Astrocyte of the hippocampus (primary cell): ENCODE data around the gene TDRD3.

Experiments used
- DNase-seq: peaks from one replicate; pipeline ENCODE4 v3.0.0; 2011; ENCODE audit warnings: low read depth, low spot score

The TDRD3 gene

DNA sequence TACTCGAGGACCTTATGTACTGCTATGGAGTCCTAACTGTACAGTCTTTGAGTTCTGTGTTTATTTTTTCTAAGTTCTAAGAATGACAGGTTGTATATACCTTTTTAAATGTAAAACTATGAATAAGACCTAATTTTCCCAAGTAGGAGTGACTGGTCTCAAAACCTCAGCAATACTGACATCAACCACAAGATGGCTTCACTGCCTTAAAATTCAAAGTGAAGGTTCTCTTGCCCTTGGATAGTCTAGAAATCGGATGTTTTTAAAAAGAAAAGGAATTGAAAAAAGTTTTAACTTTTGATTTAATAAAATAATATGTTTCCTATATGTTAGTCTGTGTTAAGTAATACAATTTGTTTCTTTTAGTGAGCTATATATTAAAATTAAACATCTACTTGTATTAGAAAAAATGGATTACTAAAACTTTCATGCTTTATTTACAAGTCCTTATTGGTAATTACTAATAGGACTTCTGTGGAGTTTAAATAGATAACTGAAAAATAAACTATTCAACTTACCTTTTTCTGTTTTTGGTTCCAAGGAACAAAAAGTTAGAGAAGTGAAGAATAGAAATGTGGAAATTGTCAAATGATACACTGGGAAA is 52.0 kb downstream of the TDRD3 start:
- DNase-seq, result peak; percentile 77

DNA sequence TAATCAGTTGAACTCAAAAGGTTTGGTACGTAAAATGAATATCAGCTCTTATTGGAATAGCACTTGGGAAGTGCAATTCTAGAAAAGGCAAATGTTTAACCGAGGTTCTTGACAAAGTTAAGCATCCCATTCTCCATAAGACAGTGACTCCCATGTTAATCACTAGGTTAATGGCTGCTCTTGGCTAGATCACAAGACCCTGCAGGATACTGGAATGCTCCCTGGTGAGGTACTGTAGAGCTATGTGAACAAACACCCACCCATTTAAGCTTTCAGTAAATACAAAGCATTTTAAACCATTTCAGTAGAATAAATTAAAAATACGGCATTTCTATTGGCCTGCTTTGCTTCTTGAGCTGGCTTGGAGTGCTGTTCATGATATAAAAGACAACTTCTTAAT is 56.5 kb downstream of the TDRD3 start:
- peak; percentile 22 for DNase-seq

DNA sequence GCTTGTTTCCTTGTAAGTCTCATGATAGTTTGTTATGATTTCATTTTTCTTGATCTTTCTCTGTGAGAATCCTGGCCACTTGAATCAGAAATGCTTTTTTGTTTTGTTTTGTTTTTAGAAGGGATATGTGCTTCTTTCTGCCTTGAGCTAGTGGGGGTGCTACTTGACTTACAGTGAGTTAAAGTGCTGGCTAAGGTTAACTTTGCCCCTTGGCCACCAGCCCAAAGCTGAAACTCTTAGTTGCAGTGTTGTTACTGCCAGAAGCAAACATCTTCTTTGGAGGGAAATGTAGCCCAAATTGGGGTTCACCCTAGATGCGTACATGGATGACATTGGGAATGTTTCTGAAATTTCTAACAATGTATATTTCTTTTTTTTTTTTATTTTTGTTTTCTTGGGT is 57.4 kb downstream of the TDRD3 start:
- no peak for DNase-seq

DNA sequence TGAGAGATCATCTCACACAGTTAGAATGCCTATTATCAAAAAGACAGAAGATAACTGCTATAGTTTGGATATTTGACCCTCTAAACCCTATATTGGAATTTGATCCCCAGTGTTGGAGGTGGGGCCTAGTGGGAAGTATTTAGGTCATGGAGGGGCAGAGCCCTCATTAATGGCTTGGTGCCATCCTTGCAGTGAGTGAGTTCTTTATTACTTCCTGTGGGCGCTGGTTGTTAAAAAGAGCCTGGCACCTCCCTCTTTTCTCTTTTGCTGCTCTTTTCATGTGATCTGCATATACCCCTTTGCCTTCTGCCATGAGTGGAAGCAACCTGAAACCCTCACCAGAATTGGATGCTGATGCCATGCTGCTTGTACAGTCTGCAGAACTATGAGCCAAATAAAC is 66.8 kb downstream of the TDRD3 start:
- DNase-seq, result no peak

DNA sequence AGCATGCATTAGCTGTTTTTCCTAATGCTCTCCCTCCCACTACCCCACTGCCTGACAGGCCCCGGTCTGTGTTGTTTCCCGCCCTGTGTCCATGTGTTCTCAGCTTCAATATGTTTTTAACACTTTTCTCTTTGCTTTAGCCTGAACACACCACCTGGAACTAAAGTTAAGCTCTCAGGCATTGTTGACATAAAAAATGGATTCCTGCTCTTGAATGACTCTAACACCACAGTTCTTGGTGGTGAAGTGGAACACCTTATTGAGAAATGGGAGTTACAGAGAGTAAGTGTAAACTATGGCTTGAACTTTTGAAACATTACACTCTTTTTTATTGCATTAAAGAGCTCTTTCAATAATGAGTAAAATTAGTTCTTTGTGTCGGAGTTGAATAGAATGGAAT is 70.1 kb downstream of the TDRD3 start:
- no peak for DNase-seq

DNA sequence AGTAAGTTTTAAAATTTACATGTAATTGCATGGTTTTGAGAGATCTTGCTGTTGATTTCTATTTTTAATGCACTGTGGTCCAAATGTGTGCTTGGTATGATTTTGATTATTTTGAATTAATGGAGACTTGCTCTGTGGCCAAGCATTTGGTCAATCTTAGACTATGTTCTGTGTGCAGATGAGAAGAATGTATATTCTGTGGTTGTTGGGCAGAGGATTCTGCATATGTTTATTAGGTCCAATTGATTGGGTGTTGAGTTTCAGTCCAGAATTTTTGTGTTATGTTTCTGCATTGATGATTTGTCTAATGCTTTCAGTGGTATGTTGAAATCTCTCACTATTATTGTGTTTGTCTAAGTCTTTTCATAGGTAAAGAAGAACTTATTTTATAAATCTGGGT is 82.3 kb downstream of the TDRD3 start:
- DNase-seq, result no peak

DNA sequence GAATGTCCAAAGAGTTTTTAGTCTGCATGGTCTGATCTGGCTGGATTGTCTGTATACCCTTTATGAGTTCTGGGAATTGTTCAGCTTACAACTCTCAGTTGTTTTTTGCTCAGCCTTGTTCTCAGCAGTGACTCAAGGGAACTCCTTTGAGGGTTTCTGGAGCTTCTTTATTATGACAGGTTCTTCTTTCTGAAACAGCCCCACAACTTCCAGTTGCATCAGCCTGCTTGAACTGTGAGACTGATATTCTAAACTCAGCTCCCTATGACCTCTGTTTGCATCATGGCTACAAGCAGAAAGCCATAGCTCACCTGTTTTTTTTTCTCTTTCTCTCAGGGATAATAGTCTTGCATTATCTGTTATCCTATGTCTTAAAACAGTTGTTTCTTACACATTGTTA is 85.0 kb downstream of the TDRD3 start:
- DNase-seq, result no peak

DNA sequence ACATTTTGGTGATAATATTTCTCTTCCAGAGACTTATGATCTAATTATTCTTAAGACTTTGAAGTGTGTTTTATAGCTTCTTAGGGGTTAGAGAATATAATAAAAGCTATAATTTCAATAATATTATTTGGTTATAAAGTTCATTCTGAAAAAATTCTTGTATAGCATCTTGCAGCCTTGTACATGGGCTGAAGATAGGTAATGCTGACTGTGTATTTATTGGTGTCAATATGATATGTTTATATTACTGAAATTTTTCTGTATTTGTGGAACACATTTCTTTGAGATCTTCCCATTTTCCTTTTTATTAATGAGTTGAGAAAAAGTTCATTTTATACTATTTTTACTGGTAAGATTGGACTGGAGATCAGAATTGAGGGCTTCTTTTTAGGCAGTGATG is 87.8 kb downstream of the TDRD3 start:
- no peak for DNase-seq

DNA sequence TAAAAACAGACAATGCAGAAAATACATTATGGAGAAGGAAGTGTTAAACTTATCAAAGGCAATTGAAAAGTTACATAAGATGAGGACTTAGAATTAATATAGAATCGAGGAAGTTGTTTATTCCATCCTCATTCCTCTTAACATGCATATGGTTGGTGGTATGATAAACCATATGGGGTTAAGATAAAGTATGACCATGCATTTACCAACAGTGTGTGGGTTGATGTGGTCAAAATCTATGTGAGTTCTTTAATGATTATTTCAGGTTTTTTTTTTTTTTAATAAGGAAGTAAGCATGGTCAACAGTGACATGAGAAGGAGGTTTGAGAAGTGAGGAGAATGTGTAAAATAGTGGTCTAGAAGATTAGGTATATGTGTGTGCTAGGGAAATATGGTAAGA is 94.5 kb downstream of the TDRD3 start:
- no peak for DNase-seq

DNA sequence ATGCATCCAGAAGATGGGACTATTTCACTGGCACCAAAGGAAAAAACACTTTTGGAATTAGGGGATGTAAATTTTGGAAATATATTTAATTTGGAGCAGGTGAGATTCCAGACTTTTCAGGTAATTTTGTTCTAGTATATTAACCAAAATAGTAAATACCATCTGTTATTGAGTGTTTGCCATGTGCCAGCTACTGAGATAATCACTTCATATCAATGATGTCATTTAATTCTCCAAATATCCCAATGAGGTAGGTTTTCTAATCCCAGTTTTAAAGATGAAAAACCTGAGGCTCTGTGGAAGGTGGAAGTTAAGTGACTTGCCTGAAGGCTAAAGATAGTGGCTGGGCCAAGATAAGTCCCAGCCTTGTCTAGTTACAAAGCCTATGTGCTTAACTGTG is 95.2 kb downstream of the TDRD3 start:
- DNase-seq, result no peak

DNA sequence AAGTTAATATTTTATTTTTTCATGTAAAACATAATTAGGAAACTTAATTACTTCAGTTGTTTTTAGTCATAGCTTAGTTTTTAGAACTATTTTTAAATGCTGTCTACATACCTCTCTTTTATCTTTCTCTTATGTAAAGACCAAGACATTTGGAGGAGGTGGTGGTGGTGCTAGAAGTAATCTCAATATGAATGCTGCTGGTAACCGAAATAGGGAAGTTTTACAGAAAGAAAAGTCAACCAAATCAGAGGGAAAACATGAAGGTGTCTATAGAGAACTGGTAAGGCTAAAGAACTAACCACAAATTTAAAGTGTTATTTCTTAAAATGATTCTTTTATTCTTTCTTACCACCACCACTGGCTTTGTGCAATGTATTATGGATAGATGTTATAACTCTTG is 97.3 kb downstream of the TDRD3 start:
- no peak for DNase-seq

DNA sequence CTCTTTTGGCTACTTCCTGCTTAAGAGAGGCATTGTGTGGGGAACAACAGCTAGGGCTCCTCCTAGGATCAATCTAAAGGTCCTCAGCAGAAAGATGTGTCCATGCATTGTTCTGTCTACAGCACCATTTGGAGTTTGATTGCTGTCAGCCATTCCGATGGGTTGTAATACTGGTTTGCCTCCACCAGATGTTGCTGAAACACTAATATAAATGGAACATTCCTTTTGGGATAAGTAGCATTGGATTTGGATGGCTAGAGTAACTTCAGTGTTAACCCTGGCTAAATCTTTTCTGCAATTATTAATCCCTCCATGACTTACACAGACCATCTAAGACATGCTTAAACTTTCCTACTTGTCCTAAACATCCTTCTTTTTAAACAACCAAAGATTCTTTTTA is 104.2 kb downstream of the TDRD3 start:
- no peak for DNase-seq

DNA sequence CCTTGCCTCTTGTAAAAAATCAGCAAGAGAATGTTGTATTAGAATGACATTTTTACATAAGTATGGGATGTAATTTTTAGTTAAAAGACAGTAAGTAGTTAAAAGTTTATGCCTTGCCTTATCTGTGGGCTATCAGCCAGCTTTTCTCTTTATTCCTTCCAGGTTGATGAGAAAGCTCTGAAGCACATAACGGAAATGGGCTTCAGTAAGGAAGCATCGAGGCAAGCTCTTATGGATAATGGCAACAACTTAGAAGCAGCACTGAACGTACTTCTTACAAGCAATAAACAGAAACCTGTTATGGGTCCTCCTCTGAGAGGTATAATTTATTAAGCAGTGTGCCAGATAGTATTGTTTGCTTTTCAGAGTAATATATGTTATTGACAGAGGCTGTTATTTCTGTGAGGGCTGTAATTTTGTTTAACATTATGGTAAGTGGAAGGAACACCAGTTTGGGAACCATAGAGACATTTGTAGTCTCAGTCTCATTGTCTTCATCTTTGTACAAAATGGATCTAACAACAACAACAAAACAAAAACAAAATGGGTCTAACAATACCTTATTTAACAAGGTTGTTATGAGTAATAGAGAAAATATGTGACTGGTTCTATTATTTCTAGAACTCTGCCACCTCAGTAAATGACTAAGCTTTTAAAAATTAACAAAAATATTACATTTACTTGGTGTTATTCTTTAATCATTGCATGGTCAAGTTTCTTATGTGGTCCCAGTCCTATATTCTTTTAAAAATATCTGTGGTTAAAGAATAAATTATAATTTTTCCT is 112.8 kb downstream of the TDRD3 start:
- DNase-seq, result peak; percentile 20

DNA sequence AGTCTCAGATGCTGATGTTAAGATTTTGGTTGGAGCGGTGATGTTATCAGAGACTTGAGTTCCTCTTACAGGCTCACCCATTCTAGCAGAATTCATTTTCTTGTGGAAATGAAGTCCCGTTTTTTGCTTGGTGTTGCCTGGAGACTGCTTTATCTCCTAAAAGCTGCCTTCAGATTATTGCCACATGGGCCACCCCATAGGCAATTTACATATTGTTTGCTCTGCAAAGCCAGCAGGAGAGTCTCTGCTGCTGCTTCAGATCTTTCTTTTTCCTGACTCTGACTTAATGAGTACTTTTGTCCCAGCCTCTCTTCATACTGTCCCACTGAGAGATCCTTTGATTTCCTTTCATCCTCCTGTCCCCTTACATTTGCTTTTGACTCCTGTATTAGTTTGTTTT is 114.6 kb downstream of the TDRD3 start:
- DNase-seq, result no peak

DNA sequence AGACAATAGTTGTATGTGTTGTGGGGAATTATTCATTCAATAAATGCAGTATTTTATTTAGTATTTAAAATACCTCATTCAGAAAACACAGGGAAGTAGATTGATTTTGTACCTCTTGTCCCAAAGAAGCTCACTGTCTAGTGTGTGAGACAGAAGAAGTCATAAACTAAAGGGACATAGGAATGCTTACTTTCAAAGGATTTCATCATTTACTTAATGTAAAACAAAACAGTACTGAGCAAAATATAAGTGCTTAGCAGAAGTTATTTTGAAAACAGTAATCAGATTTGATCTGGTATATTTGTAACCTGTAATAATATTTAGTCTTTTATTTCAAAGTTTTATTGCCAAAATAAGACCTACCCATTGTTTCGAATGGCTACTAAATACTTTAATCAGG is 117.9 kb downstream of the TDRD3 start:
- DNase-seq, result no peak

DNA sequence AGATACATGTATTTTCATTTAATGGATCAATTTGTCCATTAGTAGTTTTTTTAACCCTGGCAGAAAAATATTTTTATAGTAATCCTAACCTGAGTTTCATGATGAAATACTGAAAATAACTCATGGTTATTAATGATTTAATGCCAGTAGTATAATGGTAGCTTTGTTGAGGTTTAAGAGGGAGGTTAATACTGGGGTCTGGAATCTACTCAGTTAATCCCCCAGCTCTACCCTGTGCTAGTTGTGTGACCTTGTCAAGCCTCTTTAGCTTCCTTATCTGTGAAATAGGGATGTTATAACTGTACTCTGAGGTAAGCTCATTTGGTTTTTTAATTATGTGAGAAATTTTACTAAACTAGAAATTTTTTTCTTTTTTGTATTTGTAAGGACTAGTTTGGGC is 122.5 kb downstream of the TDRD3 start:
- DNase-seq, result no peak

DNA sequence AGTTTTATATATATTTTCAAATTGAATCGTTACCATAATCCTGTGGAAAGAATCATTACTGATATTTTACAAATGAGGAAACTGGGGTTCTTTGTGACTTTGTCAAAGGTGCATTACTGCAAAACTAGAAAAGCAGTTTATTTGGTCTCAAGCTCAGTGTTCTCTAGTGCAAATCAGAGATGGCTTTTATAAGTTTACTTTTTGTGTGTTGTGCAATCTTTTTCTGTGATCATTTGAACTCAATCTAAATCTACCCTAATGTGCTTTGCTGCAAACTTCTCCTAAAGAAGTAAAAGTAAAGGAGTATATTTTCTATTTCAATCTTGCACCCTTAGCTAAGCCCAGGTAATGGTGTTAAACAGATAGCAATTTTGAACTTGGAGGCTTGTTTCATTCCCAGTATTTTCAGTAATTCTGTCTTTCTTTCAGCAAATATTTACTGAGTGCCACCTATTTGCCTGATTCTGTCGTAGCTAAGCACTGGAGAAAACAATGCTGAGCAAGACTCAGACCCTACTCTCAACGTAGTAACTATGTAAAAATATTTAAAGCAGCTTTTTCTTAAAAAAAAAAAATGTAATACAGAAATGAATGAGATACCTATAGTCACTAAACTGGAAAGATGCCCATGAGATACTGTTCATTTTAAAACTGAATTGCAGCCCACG is 124.0 kb downstream of the TDRD3 start:
- no peak for DNase-seq

DNA sequence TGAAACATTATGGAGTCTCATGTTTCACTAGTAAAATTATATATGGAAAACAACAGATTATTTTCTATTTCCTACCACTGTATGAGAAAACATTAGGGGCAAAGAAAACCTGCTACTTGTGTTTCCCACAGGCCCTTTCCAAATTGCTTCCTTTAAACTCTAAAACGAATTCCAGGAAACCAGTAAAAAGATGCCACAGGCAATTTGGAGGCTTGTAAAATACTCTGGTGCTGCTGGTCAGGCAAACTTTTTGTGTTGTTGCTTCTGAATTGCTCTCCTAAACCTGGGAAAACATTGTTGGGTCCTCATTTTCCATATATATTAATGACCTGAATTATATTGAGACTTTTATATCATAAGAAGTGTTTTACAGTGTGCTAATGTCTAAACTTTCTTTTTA is 141.5 kb downstream of the TDRD3 start:
- DNase-seq, result no peak

DNA sequence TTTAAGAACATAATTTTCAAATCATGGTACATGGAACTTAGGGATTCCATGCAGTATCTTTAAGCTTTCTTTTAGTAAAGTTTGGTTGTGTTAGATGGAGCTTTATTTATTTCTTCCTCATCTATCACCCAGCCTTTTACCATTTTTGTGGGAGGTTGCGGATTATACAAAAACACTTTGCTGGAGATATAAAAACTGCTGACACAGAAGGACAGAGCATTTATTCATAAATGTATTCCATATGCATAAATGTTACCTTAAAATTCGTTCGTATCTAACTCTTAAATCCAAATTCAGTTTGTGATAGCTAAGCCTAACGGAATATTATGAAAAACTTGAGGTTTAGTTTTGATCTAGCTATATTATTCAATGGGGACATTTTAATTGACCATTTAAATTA is 143.3 kb downstream of the TDRD3 start:
- no peak for DNase-seq

DNA sequence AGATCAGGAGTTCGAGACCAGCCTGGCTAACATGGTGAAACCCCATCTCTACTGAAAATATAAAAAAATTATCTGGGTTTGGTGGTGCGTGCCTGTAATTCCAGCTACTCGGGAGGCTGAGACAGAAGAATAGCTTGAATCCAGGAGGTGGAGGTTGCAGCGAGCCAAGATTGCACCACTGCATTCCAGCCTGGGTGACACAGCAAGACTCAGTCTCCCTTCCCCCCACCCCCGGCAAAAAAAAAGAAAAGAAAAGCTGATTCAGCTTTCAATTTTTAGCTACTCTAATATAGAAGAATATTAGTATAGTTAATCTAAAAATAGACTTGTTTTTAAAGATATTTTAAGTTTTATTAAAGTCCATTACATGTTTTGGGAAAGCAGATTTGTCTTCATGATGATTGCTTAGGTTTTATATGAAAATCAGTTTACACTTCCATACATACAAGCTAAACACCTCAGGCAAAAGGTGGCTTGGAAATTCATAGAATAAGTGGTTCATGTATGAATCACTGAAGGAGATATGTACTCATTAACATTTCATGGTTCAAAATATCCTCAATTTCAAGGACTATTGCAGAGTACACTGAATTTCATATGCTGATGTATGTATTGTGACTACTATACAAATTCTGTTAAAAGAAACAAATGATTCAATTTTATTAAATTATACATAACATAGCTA is 165.2 kb downstream of the TDRD3 start:
- DNase-seq, result no peak

DNA sequence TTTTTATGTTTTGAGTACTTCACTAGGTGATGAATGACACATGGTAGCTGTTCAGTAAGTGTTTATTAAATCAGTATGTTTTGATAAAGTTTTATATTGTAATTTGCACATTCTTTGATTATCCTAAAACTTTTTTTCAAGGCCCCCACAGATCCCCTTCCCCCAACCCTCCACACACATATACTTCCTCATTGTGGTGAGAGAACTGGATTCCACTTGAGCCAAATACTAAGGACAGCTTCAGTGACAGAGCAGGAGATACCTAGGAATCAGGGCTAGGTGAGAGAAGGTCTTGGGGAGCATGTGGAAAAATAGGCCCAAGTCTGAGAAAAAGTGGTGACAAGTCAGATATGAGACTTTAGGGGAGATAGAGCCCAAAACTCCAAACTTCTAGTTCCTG is 174.6 kb downstream of the TDRD3 start:
- DNase-seq, result no peak

DNA sequence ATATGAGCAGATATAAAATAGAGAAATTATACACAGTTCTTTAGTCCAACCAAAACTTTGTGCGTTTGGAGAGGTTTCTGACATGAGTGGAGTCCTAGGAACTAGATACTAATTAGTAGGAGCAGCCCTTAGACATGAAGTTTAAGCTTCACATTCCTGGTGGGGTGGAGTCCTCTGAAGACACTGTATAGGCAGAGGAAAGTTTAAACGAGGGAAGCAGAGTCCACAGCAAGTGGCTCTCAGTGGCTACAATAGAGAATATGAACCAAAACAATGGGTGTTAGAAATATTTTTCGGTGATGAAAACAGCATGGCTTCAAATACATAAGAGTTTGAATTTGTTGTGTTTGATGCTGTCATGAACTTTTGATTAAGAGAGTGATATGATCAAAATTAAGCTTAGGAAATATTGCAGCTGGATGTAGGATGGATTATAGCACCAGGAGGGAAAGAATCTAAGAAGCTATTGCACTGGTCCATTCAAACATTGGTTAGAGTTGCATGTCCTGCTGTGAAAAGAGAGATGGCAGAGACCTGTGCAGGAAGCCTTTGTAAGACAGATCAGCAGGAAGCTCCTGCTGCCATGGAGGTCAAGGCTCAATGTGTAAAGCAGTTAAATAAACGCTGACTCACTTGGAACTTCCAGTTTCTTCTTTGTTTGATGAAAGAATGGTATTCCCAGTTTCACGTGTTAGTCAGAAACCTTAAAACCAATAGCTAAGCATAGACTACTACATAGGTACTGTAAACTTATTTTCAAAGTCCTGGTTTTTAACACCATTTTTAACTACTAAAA is 175.2 kb downstream of the TDRD3 start:
- DNase-seq, result peak; percentile 55
